HT-29 (cell line): Measurements from ENCODE around the gene RPL41. TPM values are rescaled to one million over a fixed set of nuclear protein-coding genes. Genes with fewer than 3 reads are reported as not detected.

Source experiments
- DNase-seq: peaks from one replicate; pipeline ENCODE4 v3.0.0-alpha.2; 2015; ENCODE audit warnings: low spot score
- total RNA-seq: library from RNA; depleted of rRNA; stranded (reverse); fragments of >200 nt; shearing (Covaris generic); gene quantifications from 2 replicates; pipeline ENCODE4 v1.2.3, GENCODE V29; 2014

Gene RPL41
- total RNA-seq, 1 experiment from 2014 or later: 3,623 TPM

GRCh38 chr12:56127888-56128669 is 11.6 kb downstream of the RPL41 start, which contains the start of gene ESYT1:
ESYT1 (plus strand) TSS chr12:56128267; CDS start chr12:56128320, 53 bp downstream.
- DNase-seq: peak; percentile 99

DNA sequence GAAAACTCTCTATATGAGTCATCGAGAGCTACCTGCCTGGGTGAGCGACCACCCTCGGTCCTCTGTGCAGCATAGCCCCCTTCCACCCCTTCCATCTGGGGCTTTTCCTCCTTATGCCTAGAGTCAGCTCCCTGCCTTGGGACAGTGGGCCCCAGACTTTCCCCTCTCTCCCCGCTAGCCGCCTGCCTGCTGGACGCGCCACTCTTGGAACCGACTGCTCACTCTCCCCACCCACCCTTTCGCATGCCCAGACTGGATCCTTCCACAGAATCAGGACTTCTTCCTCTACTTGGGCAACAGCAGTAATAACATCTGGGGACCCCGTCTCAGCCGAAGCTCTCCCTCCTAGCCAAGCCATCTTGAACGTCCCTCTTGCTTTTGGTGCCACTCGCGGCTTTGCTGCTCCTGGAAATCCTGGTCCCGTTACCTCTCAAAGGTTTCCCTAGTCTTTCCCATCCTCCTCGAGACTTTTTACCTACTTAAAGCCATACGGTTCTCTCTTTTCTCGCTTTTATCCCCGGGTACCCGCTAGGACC is 12.3 kb downstream of the RPL41 start:
- DNase-seq: peak; percentile 50

DNA sequence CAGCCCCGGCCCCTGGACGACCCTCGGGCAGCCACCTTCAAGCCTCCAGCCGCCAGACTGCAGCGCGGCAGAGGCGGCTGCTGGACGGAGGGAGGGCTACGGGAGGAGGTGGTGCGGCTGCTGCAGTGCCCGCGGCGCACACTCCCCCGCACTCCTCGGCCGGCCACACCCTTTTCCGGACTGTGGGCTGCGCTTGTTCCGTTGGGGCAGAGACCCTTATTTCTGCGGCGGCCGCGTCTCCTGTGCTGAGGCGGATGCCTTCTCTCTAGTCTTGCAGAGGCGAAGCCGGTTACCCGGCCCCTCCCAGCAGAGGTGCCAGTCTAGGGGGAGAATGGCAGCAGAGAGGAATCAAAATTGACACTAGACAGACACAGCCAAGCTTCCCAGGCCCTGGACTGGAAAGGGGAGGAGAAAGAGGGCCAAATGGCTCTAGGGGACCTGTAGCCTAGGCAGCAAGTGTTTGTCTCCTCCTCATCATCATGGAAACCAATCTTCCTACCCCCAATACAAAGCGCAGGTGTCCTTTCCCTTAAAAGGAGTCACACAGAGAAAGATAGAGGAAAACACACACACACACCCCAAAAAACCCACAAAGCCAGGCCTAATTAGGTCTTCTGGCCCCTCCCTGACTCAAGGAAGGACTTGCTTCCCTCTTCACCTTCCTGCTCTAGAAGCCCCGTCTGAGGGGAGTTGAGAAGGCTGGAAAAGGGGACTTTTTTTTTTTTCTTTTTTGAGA is 12.9 kb downstream of the RPL41 start:
- no peak for DNase-seq

DNA sequence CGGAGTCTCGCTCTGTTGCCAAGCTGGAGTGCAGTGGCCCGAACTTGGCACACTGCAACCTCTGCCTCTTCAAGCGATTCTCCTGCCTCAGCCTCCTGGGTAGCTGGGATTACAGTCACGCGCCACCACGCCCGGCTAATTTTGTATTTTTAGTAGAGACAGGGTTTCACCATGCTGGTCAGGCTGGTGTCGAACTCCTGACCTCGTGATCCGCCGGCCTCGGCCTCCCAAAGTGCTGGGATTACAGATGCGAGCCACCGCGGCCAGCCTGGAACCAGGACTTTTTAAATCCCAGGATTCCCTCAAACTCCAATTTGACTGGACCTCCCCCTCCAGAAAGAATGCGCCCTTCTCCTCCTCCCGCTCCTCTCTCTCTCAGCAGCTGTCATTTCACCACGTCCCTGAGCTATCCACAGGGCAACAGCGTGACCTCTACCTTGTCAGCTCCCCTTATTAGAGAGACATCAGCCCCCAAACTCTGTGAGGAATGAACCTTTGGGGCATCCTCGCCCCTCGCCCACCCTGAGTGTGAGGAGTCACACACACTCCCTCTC is 13.6 kb downstream of the RPL41 start:
- no peak for DNase-seq

- DNase-seq: no peak
Measured at GRCh38 chr12:56130876-56131275, 14.4 kb downstream of the RPL41 start.

DNA sequence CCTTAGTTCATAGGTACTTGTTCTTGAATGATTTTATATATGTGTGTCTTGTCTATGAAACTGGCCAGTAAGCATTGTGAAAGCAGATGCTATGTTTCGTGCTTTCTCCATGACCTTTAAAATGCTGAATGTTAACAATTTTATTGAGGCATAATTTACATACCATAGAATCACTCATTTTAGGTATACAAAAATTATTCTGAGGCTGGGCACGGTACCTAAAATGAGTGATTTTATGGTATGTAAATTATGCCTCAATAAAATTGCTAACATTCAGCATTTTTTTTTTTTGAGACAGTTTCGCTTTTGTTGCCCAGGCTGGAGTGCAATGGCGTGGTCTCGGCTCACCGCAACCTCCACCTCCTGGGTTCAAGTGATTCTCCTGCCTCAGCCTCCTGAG is 18.5 kb downstream of the RPL41 start:
- no peak for DNase-seq

DNA sequence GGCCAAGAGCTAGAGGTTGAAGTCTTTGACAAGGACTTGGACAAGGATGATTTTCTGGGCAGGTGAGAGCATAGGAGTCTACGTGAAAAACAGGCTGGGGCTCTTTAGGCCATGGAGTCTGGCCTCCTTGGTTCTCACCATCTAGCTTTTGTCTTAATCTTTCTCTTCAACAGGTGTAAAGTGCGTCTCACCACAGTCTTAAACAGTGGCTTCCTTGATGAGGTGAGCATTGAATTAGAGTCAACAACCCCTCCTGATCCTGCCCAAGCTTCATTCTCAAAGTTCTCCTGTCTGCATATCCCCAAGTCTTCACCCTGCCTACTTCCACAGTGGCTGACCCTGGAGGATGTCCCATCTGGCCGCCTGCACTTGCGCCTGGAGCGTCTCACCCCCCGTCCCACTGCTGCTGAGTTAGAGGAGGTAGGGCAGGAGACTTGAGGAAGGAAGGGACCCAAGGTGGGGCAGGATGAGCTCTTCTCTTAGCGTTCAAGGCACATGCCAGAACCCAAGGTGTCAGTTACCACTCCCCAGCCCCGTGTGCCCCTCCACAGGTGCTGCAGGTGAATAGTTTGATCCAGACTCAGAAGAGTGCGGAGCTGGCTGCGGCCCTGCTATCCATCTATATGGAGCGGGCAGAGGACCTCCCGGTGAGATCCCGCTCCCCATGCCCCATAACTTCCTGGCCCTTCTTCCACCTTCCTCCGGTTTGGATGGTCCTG is 21.6 kb downstream of the RPL41 start:
- DNase-seq: no peak

DNA sequence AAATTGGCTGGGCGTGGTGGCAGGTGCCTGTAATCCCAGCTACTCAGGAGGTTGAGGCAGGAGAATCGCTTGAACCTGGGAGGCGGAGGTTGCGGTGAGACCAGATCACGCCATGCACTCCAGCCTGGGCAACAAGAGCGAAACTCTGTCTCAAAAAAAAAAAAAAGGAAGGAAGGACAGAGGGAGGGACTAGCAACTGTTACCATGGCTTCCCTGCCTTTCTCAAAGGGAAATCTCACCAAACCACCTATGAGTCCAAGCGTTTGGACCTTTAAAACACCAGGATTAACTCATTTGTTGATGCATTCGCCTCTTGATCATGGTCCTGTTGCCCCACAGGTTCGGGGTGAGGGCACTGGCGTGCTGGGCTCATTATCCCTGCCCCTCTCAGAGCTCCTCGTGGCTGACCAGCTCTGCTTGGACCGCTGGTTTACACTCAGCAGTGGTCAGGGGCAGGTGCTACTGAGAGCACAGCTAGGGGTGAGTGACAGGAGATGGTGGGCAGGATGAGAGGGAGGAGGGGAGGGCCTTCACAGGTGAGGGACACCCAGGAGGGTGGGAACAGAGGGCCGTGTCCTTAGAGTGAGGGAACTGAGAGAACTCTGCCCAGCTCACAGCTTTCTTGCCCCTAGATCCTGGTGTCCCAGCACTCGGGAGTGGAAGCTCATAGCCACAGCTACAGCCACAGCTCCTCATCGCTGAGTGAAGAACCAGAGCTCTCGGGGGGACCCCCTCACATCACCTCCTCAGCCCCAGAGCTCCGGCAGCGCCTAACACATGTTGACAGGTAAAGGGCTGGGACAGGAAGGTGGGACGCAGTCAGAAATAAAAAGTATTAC is 25.7 kb downstream of the RPL41 start:
- DNase-seq: no peak

- DNase-seq: no peak
Measured at GRCh38 chr12:56143217-56143616, 26.8 kb downstream of the RPL41 start.

DNA sequence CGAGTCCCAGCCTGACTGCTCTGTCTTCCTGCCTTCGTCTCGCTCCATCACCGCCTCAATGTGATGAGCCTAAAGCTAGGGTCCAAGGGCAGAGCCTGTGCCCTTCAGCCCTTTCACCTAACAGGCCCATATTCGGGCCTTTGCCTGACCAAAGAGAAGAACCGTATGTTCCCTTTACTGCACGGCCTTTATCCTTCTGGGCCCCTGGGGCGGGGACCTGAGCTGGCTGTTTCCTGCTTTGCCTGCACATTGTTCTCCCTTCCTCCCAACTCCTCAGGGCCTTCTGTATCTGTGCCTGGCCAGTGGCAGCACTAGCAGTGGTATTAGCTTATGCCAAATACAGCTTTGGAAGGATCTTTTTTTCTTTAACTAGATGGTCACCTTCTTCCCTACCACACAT is 27.4 kb downstream of the RPL41 start:
- DNase-seq: no peak

GRCh38 chr12:56145217-56145616 is 28.8 kb downstream of the RPL41 start:
- DNase-seq: no peak

DNA sequence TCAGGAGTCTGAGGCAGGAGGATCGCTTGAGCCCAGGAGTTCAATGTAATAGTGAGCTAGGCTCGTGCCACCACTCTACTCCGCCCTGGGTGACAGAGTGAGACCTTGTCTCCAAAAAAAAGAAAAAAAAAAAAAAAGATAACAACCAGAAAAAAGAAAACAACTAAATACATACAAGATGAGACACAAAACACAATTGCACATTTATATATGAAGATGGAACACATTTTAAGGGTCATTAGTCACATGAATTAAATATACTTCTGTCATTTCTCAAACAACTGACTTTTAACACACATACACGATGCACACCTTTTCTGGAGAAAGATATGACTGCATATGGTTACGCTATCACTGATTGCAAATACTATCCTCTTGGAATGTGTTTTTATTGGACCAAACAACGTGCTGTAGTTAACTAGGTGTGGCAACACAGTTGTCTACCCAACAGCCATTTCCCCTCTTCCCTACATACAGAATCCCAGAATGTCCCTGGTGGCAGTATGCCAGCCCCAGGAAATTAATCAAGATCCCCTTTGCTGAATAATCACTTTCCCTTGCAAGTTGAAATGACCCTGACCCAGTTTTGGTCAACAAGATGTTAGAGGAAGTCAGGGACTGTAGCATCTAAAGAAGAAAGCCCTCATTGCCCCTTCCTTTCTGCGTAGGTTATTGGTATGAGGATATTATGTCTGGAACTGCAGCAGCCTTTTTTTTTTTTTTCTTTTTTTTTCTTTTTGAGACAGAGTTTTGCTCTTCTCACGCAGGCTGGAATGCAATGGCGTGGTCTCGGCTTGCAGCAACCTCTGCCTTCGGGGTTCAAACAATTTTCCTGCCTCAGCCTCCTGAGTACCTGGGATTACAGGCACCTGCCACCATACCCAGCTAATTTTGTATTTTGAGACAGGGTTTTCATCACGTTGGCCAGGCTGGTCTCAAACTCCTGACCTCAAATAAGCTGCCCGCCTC is 30.3 kb downstream of the RPL41 start:
- DNase-seq: no peak

DNA sequence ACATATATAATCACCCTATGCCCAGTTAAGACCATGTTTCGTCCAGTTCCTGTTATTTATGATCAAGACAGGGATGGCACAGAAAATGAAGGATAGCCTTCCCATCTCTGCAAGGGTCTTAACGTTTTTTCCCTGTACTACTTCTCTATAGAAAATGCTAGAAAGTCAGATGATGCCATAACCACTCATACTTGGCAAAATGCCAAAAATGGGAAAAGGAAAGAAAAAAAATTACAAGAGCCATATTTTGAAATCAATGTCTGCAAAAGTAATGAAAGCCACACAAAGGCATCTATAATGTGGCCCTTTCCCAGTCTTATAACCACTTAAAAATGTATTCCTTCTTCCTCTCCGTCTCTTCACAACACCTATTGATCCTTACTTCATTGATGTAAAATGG is 34.1 kb downstream of the RPL41 start:
- DNase-seq: no peak

DNA sequence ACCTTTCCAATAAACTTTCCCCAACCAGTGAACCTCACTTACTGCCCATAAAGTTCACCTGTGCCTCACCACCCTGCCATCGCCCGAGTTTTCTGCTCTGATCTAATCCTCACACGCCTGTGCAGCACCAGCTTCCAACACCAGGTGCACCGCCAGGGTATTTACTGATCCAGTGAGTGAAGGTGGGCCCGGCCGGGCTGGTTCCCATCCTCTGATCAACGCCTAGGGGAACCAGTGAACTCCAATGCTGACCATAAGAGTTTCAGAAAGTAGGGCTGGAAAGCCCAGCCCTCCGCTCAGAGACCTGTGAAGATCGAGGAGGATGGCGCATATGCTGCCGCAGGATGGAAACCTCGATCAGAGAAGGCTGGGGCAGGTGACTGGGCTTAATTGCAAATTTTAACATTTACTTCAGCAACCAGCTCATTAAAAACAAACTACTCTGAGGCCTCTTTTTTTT is 35.3 kb downstream of the RPL41 start:
- peak; percentile 87 for DNase-seq

- DNase-seq: peak; percentile 92
Measured at GRCh38 chr12:56152132-56152755, 35.8 kb downstream of the RPL41 start, which contains the start of gene MYL6B. MYL6B (plus strand) TSS chr12:56152587; CDS start chr12:56153919, 1,332 bp downstream.

DNA sequence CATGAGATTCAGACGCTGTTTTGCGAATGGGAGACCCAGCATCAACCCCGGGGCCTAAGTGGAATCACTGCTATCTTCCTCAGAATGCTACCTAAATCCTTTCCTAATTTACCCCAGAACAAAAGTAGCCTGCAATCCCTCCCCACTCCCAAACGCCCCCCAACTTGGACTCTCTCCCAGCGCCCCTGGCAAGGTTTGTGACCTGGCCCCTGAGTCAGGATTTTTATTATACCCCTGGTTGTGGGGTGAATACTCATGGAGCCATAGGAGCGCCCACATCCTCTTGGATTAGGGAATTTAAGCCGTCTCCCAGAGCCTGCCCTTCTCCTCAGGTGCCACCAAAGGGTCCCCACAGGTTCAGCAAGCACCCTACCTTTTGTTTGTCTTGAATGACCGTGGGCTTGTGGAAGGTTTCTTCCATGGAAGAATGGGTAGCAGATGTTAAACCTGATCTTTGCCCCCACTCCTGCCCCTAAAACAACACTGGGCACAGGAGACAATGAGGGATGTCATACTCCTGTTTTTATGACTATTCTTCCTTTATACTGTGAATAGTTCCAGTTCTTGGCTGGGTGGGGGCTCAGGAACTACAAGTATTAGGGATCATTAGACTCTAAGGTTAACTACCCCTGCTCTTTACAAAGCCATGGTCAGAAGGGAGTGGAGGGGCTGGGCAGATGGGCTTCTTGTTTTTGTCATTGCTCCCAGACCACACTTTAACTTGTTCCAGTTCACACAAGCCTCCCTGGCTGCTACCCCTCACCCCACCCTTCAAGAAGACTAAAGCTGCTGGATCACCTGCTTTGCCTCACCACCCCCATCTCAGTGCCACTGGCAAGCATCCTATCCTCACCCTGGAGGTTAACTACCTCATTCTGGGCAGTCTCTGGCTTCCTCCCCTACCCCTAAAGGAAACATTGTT is 36.6 kb downstream of the RPL41 start:
- DNase-seq: no peak

GRCh38 chr12:56153678-56154065 is 37.2 kb downstream of the RPL41 start:
- no peak for DNase-seq
